DOHH2 (cell line): Measurements from ENCODE around the gene SPTAN1.

Source experiments
- H3F3A ChIP-seq: fragments of 200-600 bp; sonication (generic), shearing (Covaris generic); 2 replicates; pipeline ENCODE4 v1.6.0; 2016; ENCODE audit warnings: antibody characterized with exemption, mild to moderate bottlenecking; ENCODE audit not compliant: control insufficient read depth, insufficient read depth
- H3K27ac ChIP-seq: fragments of 200-600 bp; sonication (generic); 2 replicates; pipeline ENCODE4 v1.5.1; 2014; ENCODE audit warnings: low read depth, mild to moderate bottlenecking, low read length, moderate library complexity
- H3K27me3 ChIP-seq: fragments of 200-600 bp; sonication (generic); 2 replicates; pipeline ENCODE4 v1.6.1; 2014; ENCODE audit warnings: mild to moderate bottlenecking, low read length, mixed read lengths; ENCODE audit not compliant: control insufficient read depth
- H3K36me3 ChIP-seq: fragments of 200-600 bp; sonication (generic); 2 replicates; pipeline ENCODE4 v1.6.1; 2014; ENCODE audit warnings: mild to moderate bottlenecking, low read length, moderate library complexity, mixed read lengths; ENCODE audit not compliant: control insufficient read depth
- H3K4me1 ChIP-seq: fragments of 200-600 bp; sonication (generic); 2 replicates; pipeline ENCODE4 v1.6.1; 2014; ENCODE audit warnings: mild to moderate bottlenecking, low read length, mixed read lengths; ENCODE audit not compliant: control insufficient read depth
- H3K4me2 ChIP-seq: fragments of 200-600 bp; sonication (generic); 2 replicates; pipeline ENCODE4 v1.6.0; 2014; ENCODE audit warnings: mild to moderate bottlenecking, low read length, moderate library complexity
- H3K4me3 ChIP-seq: fragments of 200-600 bp; sonication (generic); 2 replicates; pipeline ENCODE4 v1.5.1; 2014; ENCODE audit warnings: mild to moderate bottlenecking, low read length, mixed read lengths
- H3K79me2 ChIP-seq: fragments of 200-600 bp; sonication (generic); 2 replicates; pipeline ENCODE4 v1.6.1; 2014; ENCODE audit warnings: mild to moderate bottlenecking, low read length, mixed read lengths; ENCODE audit not compliant: control insufficient read depth
- H3K9me2 ChIP-seq: fragments of 200-600 bp; sonication (generic); replicated peaks from 2 replicates; pipeline ENCODE4 v1.6.1; 2014; ENCODE audit warnings: mild to moderate bottlenecking, low read length, mixed read lengths; ENCODE audit not compliant: control insufficient read depth
- H3K9me3 ChIP-seq: fragments of 200-600 bp; sonication (generic); 2 replicates; pipeline ENCODE4 v1.6.1; 2014; ENCODE audit warnings: antibody characterized with exemption, low read length, mixed read lengths; ENCODE audit not compliant: control insufficient read depth, insufficient read depth
- H4K20me1 ChIP-seq: fragments of 200-600 bp; sonication (generic); 2 replicates; pipeline ENCODE4 v1.6.0; 2014; ENCODE audit warnings: low read depth, mild to moderate bottlenecking, antibody characterized with exemption, low read length, moderate library complexity; ENCODE audit not compliant: control insufficient read depth, insufficient read depth
- EZH2phosphoT487 ChIP-seq: fragments of 200-600 bp; sonication (generic); IDR thresholded peaks from 2 replicates; pipeline ENCODE4 v1.6.1; 2017; ENCODE audit warnings: borderline replicate concordance, mild to moderate bottlenecking, antibody characterized with exemption, low read length, moderate library complexity, mixed read lengths
- TF ChIP-seq, protein P1 (sequence below): fragments of 200-600 bp; sonication (generic); IDR thresholded peaks from one replicate; pipeline ENCODE4 v1.5.1; 2014; ENCODE audit warnings: antibody characterized with exemption, mild to moderate bottlenecking, low read depth, low read length; ENCODE audit not compliant: poor library complexity, severe bottlenecking

Gene SPTAN1

DNA sequence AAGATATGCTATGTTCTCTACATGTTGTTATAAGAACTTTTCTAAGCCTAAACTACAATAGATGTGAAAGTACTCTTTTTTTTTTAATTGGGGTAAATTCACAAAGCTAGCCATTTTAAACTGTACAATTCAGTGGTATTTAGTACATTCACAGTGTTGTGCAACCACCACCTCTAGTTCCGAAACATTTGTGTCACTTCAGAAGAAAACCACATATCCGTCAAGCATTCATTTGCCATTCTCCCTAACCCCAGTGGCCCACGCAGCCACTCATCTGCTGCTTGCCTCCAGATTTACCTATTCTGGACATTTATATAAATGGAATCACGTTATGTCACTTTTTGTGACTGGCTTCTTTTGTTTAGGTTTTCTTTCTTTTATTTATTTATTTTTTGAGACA is 43.1 kb downstream of the SPTAN1 start:
- no peaks in the 10 kb centered on the region for H3K27me3 ChIP-seq
- H3K4me3 ChIP-seq: no peak overlapping the region
- H3K79me2 ChIP-seq: no peaks in the 10 kb centered on the region
- H3K4me1 ChIP-seq: no peaks in the 10 kb centered on the region
- no peak for TF ChIP-seq EZH2phosphoT487
- TF ChIP-seq, protein P1, sequence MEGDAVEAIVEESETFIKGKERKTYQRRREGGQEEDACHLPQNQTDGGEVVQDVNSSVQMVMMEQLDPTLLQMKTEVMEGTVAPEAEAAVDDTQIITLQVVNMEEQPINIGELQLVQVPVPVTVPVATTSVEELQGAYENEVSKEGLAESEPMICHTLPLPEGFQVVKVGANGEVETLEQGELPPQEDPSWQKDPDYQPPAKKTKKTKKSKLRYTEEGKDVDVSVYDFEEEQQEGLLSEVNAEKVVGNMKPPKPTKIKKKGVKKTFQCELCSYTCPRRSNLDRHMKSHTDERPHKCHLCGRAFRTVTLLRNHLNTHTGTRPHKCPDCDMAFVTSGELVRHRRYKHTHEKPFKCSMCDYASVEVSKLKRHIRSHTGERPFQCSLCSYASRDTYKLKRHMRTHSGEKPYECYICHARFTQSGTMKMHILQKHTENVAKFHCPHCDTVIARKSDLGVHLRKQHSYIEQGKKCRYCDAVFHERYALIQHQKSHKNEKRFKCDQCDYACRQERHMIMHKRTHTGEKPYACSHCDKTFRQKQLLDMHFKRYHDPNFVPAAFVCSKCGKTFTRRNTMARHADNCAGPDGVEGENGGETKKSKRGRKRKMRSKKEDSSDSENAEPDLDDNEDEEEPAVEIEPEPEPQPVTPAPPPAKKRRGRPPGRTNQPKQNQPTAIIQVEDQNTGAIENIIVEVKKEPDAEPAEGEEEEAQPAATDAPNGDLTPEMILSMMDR: no peak
- no peak overlapping the region for H3K4me2 ChIP-seq
- no peaks in the 10 kb centered on the region for H3K9me2 ChIP-seq
- no peaks in the 10 kb centered on the region for H4K20me1 ChIP-seq
- H3F3A ChIP-seq: no peaks in the 10 kb centered on the region
- peaks cover 79% of the 10 kb centered on the region for H3K36me3 ChIP-seq
- H3K27ac ChIP-seq: no peak overlapping the region
- no peaks in the 10 kb centered on the region for H3K9me3 ChIP-seq

DNA sequence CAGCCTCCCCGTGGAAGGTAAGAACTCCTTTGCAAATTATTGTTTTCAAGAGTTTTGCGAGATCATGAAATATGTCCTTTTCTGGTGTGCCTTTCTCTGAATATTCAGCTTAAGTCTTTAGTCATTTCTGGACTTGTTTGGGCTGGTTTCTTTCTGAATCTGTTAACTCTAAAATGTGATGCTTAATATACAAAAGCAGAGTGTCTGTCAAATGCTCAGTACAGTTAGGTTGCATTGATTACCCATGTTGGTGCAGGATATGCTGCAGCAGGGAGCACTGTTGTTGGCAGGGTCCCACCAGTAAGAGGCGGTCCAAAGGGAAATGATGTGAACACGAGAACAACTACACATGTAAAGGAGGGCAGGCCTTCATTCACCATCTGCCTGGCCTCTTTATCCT is 47.7 kb downstream of the SPTAN1 start:
- H3K27ac ChIP-seq: no peak overlapping the region
- H3K9me3 ChIP-seq: no peaks in the 10 kb centered on the region
- no peaks in the 10 kb centered on the region for H3F3A ChIP-seq
- no peaks in the 10 kb centered on the region for H3K9me2 ChIP-seq
- TF ChIP-seq, protein P1: no peak
- no peak for TF ChIP-seq EZH2phosphoT487
- no peaks in the 10 kb centered on the region for H3K79me2 ChIP-seq
- H3K4me2 ChIP-seq: no peak overlapping the region
- no peaks in the 10 kb centered on the region for H3K4me1 ChIP-seq
- no peaks in the 10 kb centered on the region for H4K20me1 ChIP-seq
- no peak overlapping the region for H3K4me3 ChIP-seq
- no peaks in the 10 kb centered on the region for H3K27me3 ChIP-seq
- H3K36me3 ChIP-seq: peaks cover 69% of the 10 kb centered on the region

DNA sequence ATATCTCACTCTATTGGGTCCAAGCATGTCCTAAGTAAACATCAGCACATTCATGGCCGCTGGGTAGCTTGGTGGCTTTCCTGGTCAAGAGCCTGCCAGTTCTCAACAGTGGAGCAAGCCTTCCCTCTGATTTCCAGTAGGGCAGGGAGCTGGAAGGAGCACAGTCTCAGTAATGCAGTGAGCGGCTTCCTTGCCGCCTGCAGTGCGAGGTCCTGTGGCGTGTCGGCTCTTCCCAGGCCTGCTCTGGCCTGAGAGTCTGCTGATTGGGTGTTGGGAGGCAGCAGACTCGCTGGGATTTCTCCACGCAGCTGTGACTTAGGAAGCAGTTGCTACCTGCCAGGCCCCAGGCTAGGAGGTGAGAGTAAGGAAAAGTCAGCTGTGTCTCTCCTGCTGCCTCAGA is 51.3 kb downstream of the SPTAN1 start:
- no peaks in the 10 kb centered on the region for H3K9me3 ChIP-seq
- no peaks in the 10 kb centered on the region for H3K27me3 ChIP-seq
- H3K4me3 ChIP-seq: no peak overlapping the region
- H3K4me1 ChIP-seq: no peaks in the 10 kb centered on the region
- peaks cover 68% of the 10 kb centered on the region for H3K36me3 ChIP-seq
- H3F3A ChIP-seq: no peaks in the 10 kb centered on the region
- H3K4me2 ChIP-seq: no peak overlapping the region
- H3K27ac ChIP-seq: no peak overlapping the region
- H3K79me2 ChIP-seq: no peaks in the 10 kb centered on the region
- H3K9me2 ChIP-seq: no peaks in the 10 kb centered on the region
- TF ChIP-seq EZH2phosphoT487: no peak
- TF ChIP-seq, protein P1: no peak
- H4K20me1 ChIP-seq: no peaks in the 10 kb centered on the region
